ENCODE measurements around the gene CNN3.

CNN3 gene

DNA sequence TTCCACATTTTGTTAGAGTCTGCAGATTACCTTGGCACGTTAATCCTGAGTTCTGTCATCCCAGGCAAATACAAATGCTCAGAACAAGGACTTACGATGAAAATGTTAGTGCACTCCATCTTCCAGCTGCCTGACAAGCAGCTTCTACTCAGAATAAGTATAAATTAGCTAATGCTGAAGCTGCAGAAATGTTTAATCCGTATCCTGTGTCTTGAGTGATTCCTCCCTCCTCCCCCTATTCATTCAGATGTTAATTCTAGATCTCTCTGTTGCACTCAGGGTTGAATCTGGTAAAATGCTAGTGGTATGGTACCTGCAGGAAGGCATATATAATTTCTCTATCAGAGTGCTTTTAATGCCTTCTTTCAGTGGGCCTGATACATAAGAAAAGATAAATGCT is 39.8 kb downstream of the CNN3 start:
- no peak for DNase-seq

- DNase-seq: no peak
These were observed 40.5 kb downstream of the CNN3 start for GRCh38 chr1:94886361-94886760.

GRCh38 chr1:94884507-94884906 is 42.4 kb downstream of the CNN3 start:
- no peak for DNase-seq

DNA sequence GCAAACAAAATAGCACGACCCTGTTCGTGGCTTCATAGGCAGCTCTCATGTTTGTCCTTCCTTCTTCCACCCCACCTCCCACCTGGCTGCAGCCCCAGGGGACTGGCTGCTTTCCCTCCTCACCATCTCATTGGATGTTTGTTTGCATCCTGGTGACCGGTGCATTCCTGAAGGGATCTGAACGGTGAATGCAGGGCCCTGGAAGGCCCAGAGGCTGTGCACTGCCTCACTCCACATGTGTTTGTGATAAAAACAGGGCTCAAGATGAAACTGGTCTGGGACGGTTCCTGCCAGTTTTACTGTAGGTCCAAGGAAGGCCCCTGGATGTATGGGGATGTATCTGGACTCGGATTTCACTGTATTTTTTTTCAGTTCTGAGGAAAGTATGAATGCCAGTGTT is 42.8 kb downstream of the CNN3 start:
- DNase-seq: no peak

DNA sequence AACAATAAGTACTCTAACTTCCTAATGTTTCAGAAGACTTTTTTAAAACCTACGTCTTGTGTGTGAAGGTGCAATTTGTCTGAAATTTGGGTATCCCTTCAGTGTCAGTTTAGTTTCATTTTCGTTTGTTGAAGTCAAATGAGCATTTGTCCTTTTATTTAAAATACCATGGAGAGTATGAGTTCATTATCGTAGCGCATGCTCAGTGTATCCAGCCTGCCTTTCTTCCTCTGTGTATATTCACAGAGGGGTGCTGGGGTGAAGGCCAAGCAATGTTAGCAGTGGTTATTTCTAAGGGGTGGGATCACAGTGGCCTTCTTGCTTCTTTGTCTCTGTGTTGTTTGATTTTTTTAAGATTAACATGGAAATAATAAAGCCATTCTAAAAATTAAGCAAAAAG is 43.2 kb downstream of the CNN3 start:
- peak; percentile 7 for DNase-seq

- no peak for DNase-seq
These were observed 48.6 kb downstream of the CNN3 start for GRCh38 chr1:94878329-94878728.

- DNase-seq: no peak
These were observed 50.5 kb downstream of the CNN3 start for GRCh38 chr1:94876362-94876761.

DNA sequence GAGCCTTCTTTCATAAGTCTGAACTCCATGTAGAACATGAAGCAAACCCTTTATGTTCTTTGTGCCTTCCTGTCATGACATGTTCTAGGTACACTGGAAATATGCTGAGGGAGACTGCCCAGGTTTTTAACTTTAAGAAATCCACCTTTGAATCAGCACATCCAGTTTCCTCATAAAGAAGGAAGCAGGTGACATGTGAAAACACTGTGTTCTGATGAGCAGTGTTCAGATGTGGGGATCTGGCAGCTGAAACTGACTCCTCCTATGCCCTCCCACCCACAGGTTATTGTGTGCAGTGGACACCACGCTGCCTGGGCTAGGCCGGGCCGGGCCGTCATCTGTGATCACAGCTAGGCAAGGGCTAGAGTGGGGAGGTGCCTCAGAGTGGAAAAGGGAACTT is 51.1 kb downstream of the CNN3 start:
- DNase-seq: no peak

DNA sequence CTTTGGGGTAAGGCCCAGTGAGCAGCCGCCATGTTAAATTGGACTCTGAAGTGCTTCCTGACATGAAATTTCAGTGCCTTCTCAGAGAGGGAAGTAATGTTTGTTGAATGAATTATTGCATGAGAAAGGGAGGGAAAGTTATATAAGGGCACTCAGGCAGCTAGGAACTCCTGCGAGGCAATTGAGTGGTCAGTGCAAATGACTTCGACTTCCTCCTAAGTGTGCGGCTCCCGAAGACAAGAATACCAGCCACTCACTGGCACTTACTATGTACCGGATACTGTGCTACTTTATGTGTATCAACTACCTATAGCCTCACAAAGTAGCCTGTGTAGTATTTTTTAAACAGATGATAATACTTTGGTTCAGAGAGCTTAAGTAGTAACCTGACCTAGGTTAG is 52.5 kb downstream of the CNN3 start:
- DNase-seq: no peak

- DNase-seq: no peak
These were observed 53.2 kb downstream of the CNN3 start for GRCh38 chr1:94873520-94874351.

- no peak for DNase-seq
These were observed 54.0 kb downstream of the CNN3 start for GRCh38 chr1:94872771-94873495.

GRCh38 chr1:94871031-94871430 is 55.9 kb downstream of the CNN3 start:
- DNase-seq: no peak

- no peak for DNase-seq
These were observed 60.6 kb downstream of the CNN3 start for GRCh38 chr1:94866164-94866807.

- DNase-seq: no peak
These were observed 61.5 kb downstream of the CNN3 start for GRCh38 chr1:94865360-94865759.

DNA sequence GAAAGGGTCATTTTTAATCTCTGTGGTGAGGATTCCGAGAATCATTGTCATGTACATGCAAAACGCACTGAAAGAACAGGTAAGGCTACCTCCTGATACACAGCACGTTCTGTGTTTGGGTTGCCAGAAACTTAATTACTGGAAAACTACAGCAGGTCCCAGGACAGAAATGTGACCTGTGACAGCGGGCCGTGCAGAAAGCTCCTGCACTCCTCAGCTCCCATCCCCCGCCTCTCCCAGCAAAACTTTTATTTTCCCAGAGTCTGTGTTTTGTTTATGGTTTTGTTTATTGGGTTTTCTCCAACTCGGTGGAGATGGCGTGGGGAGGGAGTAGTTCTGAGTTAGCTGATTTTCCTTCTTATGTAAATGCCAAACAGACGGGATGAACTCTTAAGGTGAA is 62.1 kb downstream of the CNN3 start:
- DNase-seq: no peak

DNA sequence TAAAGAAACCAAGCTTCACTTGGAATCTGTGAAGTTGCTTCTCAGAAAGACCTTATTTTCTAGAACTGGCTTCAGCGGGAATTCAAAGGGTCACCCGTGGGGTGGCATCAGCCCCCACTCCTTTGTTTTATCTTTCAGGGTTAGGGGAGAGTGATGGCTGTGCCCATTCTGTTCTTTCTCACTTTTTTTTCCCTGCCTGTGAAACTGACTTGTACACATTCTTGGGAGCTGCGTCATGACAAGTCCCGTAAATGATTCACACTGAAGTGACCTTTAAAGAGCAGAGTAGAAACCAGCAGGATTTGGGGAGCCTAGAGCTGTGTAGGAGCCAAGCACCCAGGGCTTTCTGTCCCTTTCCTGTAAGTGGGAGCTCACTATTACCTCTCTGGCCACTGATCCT is 63.0 kb downstream of the CNN3 start:
- no peak for DNase-seq

DNA sequence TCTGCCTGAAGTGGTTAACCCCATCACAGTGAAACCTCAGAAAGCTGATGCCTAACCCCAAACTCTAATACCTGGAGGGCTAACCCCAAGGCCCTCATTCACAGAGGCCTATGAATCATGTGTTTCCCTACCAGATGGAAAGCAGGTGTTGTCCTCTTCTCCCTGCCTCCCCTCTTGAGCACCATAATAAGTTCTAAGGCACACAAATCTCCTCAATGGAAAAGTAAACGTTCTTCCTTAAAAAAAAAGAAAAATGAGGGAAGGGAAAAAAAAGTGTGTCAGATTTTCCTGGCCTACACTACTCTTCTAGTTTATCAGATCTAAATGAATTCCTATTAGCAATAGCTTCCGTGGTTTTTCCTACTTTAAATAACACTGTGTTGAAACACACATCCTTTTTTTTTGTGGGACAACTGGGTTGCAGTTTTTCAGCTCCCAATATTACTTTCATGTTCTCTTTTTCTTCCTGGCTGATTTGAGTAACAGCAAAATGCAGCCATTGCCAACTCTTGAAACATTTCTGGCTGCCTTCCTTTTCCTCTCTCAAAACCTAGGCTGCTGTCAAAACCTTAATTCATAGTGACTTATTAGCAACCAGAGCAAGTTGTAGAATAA is 63.5 kb downstream of the CNN3 start:
- no peak for DNase-seq

DNA sequence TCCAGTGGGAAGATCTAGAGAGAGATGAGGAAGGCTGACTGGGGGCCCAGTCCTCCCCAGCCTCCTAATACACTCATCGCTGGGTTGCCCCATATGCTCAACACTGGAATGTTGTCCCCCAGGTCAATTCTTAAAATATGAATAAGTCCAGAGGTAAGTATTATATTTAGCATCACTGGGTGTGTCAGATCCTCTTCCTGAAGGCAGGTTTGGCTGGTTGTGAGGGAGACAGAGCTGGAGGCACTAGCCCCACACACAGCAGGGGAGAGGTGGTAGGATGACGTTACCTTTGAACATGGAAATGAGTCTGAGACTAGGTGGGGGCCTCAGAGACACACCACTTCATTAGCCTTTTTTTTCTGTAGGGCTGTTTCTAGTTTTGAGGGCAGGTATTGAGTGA is 64.2 kb downstream of the CNN3 start:
- no peak for DNase-seq

- no peak for DNase-seq
These were observed 67.7 kb downstream of the CNN3 start for GRCh38 chr1:94859174-94859573.

DNA sequence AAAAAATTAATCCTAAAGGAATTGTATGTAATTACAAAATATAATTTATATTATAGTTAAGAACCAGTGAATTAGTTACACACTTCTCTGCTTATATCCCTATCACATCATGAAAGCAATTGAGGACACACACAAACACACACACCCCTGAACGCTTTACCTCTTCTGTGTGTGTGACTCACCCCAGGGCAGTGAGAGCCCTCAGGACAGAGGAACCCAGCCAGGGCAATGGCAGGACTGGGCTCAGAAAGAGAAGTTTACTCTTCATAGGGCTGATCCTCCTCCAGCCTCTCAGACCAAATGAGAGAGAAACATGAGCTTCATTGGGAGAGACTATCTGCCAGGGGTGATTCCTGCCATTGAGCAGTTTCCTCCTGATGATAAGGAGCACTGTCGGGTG is 68.6 kb downstream of the CNN3 start:
- no peak for DNase-seq

DNA sequence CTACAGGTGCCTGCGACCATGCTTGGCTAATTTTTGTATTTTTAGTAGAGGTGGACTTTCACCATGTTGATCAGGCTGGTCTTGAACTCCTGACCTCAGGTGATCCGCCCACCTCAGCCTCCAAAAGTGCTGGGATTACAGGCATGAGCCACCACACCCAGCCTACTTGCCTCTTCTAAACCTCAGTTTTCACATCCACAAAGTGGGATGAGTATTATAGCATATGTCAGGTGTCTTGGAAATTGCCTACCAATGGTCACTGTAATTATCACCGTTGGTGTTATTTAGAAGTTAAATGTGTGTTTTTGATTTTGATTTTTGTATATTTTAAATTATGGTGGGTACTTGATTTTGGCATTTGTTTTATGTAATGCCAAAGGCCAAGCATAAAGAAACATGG is 70.0 kb downstream of the CNN3 start:
- no peak for DNase-seq

- no peak for DNase-seq
These were observed 70.9 kb downstream of the CNN3 start for GRCh38 chr1:94856004-94856403.

DNA sequence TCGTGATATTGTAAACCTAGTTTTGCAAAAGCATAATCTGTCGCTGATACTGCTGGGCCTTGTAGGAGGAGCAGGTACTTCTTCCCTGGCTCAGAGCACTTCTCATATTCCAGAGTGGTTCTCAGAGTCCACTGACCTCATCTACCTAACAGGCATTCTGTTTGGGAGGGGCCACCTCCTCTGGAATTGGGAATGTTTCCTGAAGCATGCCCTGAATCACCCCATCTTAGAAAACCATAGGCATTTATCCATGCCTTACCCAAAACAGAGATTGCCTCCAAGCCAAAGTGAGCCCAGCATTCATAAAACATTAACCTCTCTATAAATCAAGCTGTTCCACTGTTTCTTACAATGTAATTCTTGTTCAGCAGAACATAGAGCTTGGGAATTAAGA is 71.6 kb downstream of the CNN3 start:
- DNase-seq: no peak

Measured in stimulated activated CD4-positive, alpha-beta T cell treated with anti-CD3 and anti-CD28 coated beads, Interleukin-15, amount 100 ng/mL, for 24 hours (primary cell).